RWPE1 (cell line): ENCODE results near the gene LYPD6.

Experiments
- CTCF ChIA-PET: fragments of 350-600 bp; sonication (Branson Sonifier 250); formaldehyde crosslinking; extraction: SDS; loops from one replicate; lab custom pipeline; 2021; lab: Yijun Ruan, JAX
- POLR2A ChIA-PET: fragments of 400-600 bp; formaldehyde crosslinking; extraction: SDS; loops from one replicate; lab custom pipeline; 2020; ENCODE audit warnings: antibody characterized with exemption; ENCODE audit not compliant: low non-redundant PET; lab: Yijun Ruan, JAX
- DNase-seq: peaks from one replicate; pipeline ENCODE4 v3.0.0; 2012; ENCODE audit warnings: low spot score
- H3K27ac ChIP-seq: fragments of 450-650 bp; 2 replicates; pipeline ENCODE4 v1.5.1; 2017
- TF ChIP-seq, protein P1 (sequence below): fragments of 450-650 bp; conservative IDR thresholded peaks from 2 replicates; pipeline ENCODE4 v1.5.1; 2017; ENCODE audit warnings: low read depth, mild to moderate bottlenecking

Gene LYPD6

DNA sequence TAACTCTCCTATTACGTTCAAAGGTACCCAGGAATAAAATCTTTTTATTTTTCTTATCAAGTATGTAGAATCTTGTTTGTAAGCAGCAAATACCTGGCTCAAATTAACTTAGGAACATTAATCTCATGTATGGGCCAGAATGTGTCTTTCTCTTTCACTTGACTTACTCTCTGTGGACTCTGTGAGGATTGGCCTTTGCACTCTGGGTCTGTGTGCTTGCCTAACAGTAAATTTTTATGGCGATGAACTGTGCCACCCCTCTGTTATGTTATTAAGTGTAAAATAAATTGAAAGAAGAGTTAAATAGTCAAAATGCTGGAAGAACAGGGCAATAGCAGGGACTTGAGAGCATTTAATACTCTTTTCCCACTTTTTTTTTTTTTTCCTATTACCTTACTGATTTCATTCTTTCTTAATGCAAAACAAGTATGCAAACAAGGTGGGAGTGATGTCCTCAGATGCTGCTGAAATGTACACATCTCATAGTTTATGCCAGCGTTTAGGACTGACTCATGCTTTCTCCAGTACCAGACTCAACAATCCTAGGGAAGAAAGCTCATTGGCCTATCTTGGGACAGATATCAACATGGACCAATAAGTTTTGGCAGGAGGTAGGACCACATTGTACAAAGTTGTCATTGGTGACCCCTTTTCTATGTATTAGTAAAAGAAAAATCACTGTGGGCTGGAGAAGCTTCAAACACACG lies 25.5 kb downstream of the LYPD6 start:
- TF ChIP-seq, protein P1, sequence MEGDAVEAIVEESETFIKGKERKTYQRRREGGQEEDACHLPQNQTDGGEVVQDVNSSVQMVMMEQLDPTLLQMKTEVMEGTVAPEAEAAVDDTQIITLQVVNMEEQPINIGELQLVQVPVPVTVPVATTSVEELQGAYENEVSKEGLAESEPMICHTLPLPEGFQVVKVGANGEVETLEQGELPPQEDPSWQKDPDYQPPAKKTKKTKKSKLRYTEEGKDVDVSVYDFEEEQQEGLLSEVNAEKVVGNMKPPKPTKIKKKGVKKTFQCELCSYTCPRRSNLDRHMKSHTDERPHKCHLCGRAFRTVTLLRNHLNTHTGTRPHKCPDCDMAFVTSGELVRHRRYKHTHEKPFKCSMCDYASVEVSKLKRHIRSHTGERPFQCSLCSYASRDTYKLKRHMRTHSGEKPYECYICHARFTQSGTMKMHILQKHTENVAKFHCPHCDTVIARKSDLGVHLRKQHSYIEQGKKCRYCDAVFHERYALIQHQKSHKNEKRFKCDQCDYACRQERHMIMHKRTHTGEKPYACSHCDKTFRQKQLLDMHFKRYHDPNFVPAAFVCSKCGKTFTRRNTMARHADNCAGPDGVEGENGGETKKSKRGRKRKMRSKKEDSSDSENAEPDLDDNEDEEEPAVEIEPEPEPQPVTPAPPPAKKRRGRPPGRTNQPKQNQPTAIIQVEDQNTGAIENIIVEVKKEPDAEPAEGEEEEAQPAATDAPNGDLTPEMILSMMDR, result no peak
- POLR2A ChIA-PET, result no interaction called here
- CTCF ChIA-PET, result interaction anchor here (0.6 kb wide), 1 partner anchor 1140 kb away, joined by 3 read pairs; no protein-coding TSS in a partner anchor
- H3K27ac ChIP-seq, result no peak overlapping the region
- DNase-seq, result no peak

DNA sequence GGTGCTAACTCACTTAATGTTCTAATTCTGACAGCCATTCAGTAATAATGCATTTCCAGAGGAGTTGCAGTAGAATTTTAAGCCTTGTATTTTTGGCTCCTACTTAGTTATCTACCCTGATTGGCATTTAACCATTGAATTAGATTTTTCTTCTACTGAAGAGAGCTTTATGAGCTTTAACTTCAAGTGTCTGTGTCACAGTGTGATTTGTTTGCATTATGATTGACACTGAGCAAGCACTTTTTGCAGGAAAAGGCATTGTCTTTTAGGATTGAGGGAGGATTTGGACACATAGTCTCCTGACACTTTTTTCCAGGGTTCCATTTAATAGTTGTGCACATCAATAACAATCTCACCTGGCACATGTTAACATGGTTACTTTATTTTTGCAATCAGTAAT lies 26.7 kb downstream of the LYPD6 start:
- TF ChIP-seq, protein P1, result no peak
- POLR2A ChIA-PET, result no interaction called here
- no peak for DNase-seq
- CTCF ChIA-PET, result no interaction called here
- no peak overlapping the region for H3K27ac ChIP-seq

DNA sequence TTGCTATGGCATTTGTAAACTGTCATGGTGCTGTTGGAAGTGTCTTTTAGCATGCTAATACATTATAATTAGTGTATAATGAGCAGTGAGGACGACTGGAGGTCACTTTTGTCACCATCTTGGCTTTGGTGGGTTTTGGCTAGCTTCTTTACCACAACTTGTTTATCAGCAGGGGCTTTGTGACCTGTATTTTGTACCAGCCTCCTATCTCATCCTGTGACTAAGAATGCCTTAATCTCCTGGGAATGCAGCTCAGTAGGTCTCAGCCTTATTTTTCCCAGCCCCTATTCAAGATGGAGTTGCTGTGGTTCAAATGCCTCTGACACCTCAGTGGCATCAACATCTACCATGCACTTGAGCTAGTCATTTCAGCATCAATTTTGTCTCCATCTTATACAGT lies 29.7 kb downstream of the LYPD6 start:
- TF ChIP-seq, protein P1, result no peak
- POLR2A ChIA-PET, result no interaction called here
- DNase-seq, result no peak
- CTCF ChIA-PET, result interaction anchor here (0.6 kb wide), 1 partner anchor 62 kb away, joined by 3 read pairs; no protein-coding TSS in a partner anchor
- H3K27ac ChIP-seq, result no peak overlapping the region

DNA sequence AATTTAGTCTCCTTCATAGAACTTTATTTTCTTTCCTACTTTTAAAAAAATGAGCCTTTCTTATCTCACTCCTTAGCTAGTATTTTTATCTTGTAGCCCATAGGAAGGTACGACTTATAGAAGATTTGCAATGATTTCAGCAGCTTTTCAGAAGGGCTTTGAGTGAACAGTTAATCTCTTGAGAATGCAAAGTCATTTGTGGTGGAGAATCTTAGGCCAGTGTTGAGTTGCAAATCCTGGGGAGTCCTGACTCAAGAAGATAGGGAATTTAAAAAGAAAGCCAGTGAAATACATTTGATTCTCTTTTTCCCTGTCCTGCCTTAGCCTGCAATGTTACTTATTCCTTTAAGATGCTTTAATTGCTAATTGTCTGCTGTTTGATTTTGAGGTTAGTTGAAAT lies 33.6 kb downstream of the LYPD6 start:
- DNase-seq, result no peak
- ChIA-PET POLR2A (no interaction called here), CTCF (interaction anchor here (0.5 to 1.0 kb wide), 2 partner anchors 35 to 197 kb away, joined by 3 to 4 read pairs; no protein-coding TSS in a partner anchor)
- TF ChIP-seq, protein P1, result no peak
- H3K27ac ChIP-seq, result no peak overlapping the region

DNA sequence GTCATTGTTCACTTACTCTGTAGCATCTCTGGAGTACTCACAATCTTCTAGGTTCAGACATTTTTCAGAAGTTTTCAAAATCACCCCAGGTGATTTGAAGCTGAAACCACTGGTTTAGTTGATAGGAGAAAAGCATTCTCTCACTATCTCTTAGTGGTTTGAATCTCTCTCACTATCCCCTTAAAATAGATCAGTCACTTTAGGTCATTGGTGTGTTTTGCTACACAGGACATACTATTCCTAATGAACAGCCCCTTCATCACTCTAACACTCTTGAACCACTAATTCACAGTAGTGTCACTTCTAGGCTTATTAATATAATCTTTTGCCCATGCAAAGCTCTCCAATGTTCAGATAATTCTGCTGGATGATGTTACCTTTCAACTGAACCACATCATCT lies 34.5 kb downstream of the LYPD6 start:
- CTCF ChIA-PET, result interaction anchor here (1.0 kb wide), 1 partner anchor 196 kb away, joined by 3 read pairs; no protein-coding TSS in a partner anchor
- POLR2A ChIA-PET, result no interaction called here
- H3K27ac ChIP-seq, result no peak overlapping the region
- DNase-seq, result no peak
- TF ChIP-seq, protein P1, result no peak

DNA sequence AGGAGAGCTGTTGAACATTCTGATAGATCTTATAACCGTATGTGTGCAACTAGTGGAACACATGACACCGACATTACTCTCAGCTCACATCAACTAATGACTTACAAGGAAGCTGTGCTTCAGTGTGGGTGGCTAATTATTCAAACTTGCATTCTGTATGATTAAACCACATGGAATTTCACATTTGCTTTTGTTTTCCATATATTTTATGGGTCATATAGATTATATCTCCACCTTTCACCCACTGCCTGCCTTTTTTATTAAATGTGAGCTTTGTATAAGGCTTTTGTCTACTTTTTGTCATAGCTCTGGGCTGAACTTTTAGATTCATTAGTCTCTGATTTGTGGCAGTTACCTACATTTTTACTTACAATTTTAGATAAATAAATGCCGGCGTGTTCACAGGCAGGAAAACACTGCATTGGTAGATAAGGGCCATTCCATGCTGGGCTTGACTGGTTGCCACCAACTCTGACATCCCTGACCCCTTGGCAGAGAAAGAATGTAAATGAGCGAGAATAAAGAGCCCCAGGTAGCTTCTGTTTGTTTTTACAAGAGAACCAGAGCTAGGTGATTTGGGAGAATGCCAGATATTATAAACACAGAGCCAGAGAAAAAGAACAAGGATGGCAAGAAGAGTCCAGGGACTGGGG lies 35.7 kb downstream of the LYPD6 start:
- peak; percentile 33 for DNase-seq
- POLR2A ChIA-PET, result no interaction called here
- TF ChIP-seq, protein P1, result no peak
- no peak overlapping the region for H3K27ac ChIP-seq
- CTCF ChIA-PET, result interaction anchor here (0.6 to 0.7 kb wide), 2 partner anchors 207 to 1903 kb away, joined by 3 read pairs; no protein-coding TSS in a partner anchor
